SK-N-SH (cell line): ENCODE data around the gene CNTNAP2. TPM values are rescaled to one million over a fixed set of nuclear protein-coding genes. Genes with fewer than 3 reads are reported as not detected.
A peak's percentile ranks its signal among the peaks of the same experiment; 100 is the strongest.

ENCODE experiments used
- CTCF ChIA-PET: fragments of 300-600, 350-600 bp; formaldehyde crosslinking; extraction: SDS; loops from one replicate; lab custom pipeline; 2021; lab: Yijun Ruan, JAX
- POLR2A ChIA-PET: fragments of 350-600 bp; sonication (Branson Sonifier 250); formaldehyde crosslinking; extraction: SDS; loops from one replicate; lab custom pipeline; 2020; ENCODE audit warnings: antibody characterized with exemption, inconsistent platforms; lab: Yijun Ruan, JAX
- DNase-seq: peaks from one replicate; pipeline ENCODE4 v3.0.0; 2012
- H2AFZ ChIP-seq: fragments of 200-600 bp; sonication (generic); 2 replicates; pipeline ENCODE4 v1.8.1; 2016; ENCODE audit warnings: antibody characterized with exemption, mild to moderate bottlenecking, low read depth
- H3F3A ChIP-seq: fragments of 200-600 bp; sonication (generic); replicated peaks from 2 replicates; pipeline ENCODE3; 2016; ENCODE audit warnings: antibody characterized with exemption, mild to moderate bottlenecking; ENCODE audit not compliant: insufficient read depth
- H3K27ac ChIP-seq, 2 experiments: fragments of 200-500 bp in 1 of 2; fragments of 200-600 bp in 1 of 2; sonication (Bioruptor generic) in 1 of 2; sonication (generic), shearing (Covaris generic) in 1 of 2; 2 replicates each; pipeline versions ENCODE4 v1.5.1 to v1.6.1; 2014 to 2016; ENCODE audit warnings: low read depth in 2 of 2, inconsistent platforms in 1 of 2, low read length in 1 of 2, mild to moderate bottlenecking in 1 of 2, mixed read lengths in 1 of 2
- H3K27me3 ChIP-seq: fragments of 200-600 bp; sonication (generic), shearing (Covaris generic); 2 replicates; pipeline ENCODE4 v1.6.1; 2016; ENCODE audit warnings: mixed run types; ENCODE audit not compliant: insufficient read depth
- H3K36me3 ChIP-seq, 2 experiments: fragments of 200-500 bp in 1 of 2; fragments of 200-600 bp in 1 of 2; sonication (Bioruptor generic) in 1 of 2; sonication (generic) in 1 of 2; replicated peaks in 1 of 2; 2 replicates each; pipeline versions ENCODE3 to v1.5.1; 2014 to 2016; ENCODE audit warnings: low read length in 1 of 2, mild to moderate bottlenecking in 1 of 2; ENCODE audit not compliant: insufficient read depth in 2 of 2, control insufficient read depth in 1 of 2
- H3K4me1 ChIP-seq, 2 experiments: fragments of 200-500 bp in 1 of 2; fragments of 200-600 bp in 1 of 2; sonication (Bioruptor generic) in 1 of 2; sonication (generic), shearing (Covaris generic) in 1 of 2; 2 replicates each; pipeline versions ENCODE4 v1.5.1 to v1.6.1; 2014 to 2016; ENCODE audit warnings: low read depth in 1 of 2, low read length in 1 of 2, mixed run types in 1 of 2; ENCODE audit not compliant: insufficient read depth in 2 of 2, control insufficient read depth in 1 of 2
- H3K4me2 ChIP-seq: fragments of 200-600 bp; sonication (generic), shearing (Covaris generic); 2 replicates; pipeline ENCODE4 v1.6.1; 2017; ENCODE audit warnings: mixed run types
- H3K4me3 ChIP-seq, 2 experiments: fragments of 200-500 bp in 1 of 2; fragments of 200-600 bp in 1 of 2; sonication (Bioruptor generic) in 1 of 2; sonication (generic), shearing (Covaris generic) in 1 of 2; 2 replicates each; pipeline versions ENCODE4 v1.5.1 to v1.8.1; 2014 to 2016; ENCODE audit warnings: low read depth in 2 of 2, inconsistent platforms in 1 of 2, low read length in 1 of 2, mild to moderate bottlenecking in 1 of 2, mixed read lengths in 1 of 2, moderate library complexity in 1 of 2
- H3K79me2 ChIP-seq: fragments of 200-600 bp; sonication (generic); 2 replicates; pipeline ENCODE4 v1.8.1; 2017; ENCODE audit warnings: mild to moderate bottlenecking; ENCODE audit not compliant: insufficient read depth
- H3K9ac ChIP-seq: fragments of 200-600 bp; sonication (generic); 2 replicates; pipeline ENCODE4 v1.6.1; 2017; ENCODE audit warnings: mixed run types
- H3K9me2 ChIP-seq: fragments of 200-600 bp; sonication (generic); 2 replicates; pipeline ENCODE4 v1.6.1; 2017; ENCODE audit warnings: mixed run types
- H3K9me3 ChIP-seq: fragments of 200-600 bp; sonication (generic); 2 replicates; pipeline ENCODE4 v1.6.1; 2017; ENCODE audit warnings: mixed run types, mild to moderate bottlenecking, moderate library complexity
- H4K20me1 ChIP-seq: fragments of 200-600 bp; sonication (generic); 2 replicates; pipeline ENCODE4 v1.6.1; 2017; ENCODE audit warnings: mild to moderate bottlenecking, mixed run types; ENCODE audit not compliant: insufficient read depth
- EP300 ChIP-seq, 2 experiments: IDR thresholded peaks; 2 replicates each; pipeline versions ENCODE4 v1.4.0 to v1.6.1; 2012; ENCODE audit warnings: borderline replicate concordance in 1 of 2, low read depth in 1 of 2, low read length in 1 of 2
- FOXJ3 ChIP-seq: sonication (generic); formaldehyde crosslinking; IDR thresholded peaks from 2 replicates; pipeline ENCODE4 v1.5.1; 2020; ENCODE audit warnings: mild to moderate bottlenecking, missing genetic modification reagents
- GABPA ChIP-seq: IDR thresholded peaks from 2 replicates; pipeline ENCODE4 v1.4.0; 2012; ENCODE audit warnings: low read depth, mild to moderate bottlenecking
- MXI1 ChIP-seq: IDR thresholded peaks from 2 replicates; pipeline ENCODE4 v1.6.1; 2012; ENCODE audit warnings: mild to moderate bottlenecking, low read depth, low read length, improper control_type of control experiment
- NFIC ChIP-seq: IDR thresholded peaks from 2 replicates; pipeline ENCODE4 v1.4.0; 2012; ENCODE audit warnings: borderline replicate concordance
- RAD21 ChIP-seq: IDR thresholded peaks from 2 replicates; pipeline ENCODE4 v1.6.1; 2012; ENCODE audit warnings: mild to moderate bottlenecking, low read length
- RFX5 ChIP-seq: IDR thresholded peaks from 2 replicates; pipeline ENCODE4 v1.6.1; 2012; ENCODE audit warnings: mild to moderate bottlenecking, improper control_type of control experiment, low read length
- SIN3A ChIP-seq: IDR thresholded peaks from 2 replicates; pipeline ENCODE4 v1.6.1; 2012; ENCODE audit warnings: low read depth, mild to moderate bottlenecking, low read length, moderate library complexity, borderline replicate concordance
- SMC3 ChIP-seq: IDR thresholded peaks from 2 replicates; pipeline ENCODE4 v1.6.1; 2012; ENCODE audit warnings: low read depth, low read length, improper control_type of control experiment
- TEAD4 ChIP-seq: IDR thresholded peaks from 2 replicates; pipeline ENCODE4 v1.4.0; 2012; ENCODE audit warnings: mild to moderate bottlenecking, borderline replicate concordance; ENCODE audit not compliant: insufficient read depth
- YY1 ChIP-seq: IDR thresholded peaks from 2 replicates; pipeline ENCODE4 v1.4.0; 2012; ENCODE audit warnings: low read depth, mild to moderate bottlenecking
- WGBS: methylation state at CpG from one replicate; pipeline ENCODE4 v1.1.6; 2017; ENCODE audit warnings: low lambda C conversion rate; 5-methylcytosine and 5-hydroxymethylcytosine counted together
- polyA plus RNA-seq, 3 experiments: library from polyadenylated mRNA; depleted of rRNA; stranded (reverse); fragments of >200 nt; gene quantifications; 2 replicates each; pipeline ENCODE4 v1.2.3, GENCODE V29; 2012
- TF ChIP-seq, protein P1 (sequence below): fragments of 200-600 bp; sonication (generic); IDR thresholded peaks from 2 replicates; pipeline ENCODE4 v1.6.1; 2017; ENCODE audit warnings: antibody characterized with exemption, mild to moderate bottlenecking, moderate library complexity
- TF ChIP-seq, protein P2 (sequence below): fragments of 150-350 bp; IDR thresholded peaks from 2 replicates; pipeline ENCODE4 v1.6.1; 2016; ENCODE audit warnings: mild to moderate bottlenecking, low read depth, low read length
- TF ChIP-seq, protein P3 (sequence below): IDR thresholded peaks from 2 replicates; pipeline ENCODE4 v1.4.0; 2012; ENCODE audit warnings: low read depth, borderline replicate concordance
- TF ChIP-seq, protein P4 (sequence below): IDR thresholded peaks from 2 replicates; pipeline ENCODE4; 2012
- TF ChIP-seq, protein P5 (sequence below): IDR thresholded peaks from 2 replicates; pipeline ENCODE4 v1.4.0; 2012; ENCODE audit warnings: low read depth

The CNTNAP2 gene
- polyA plus RNA-seq, 1 of the 3 experiments (the other 2 are of a cell fraction) = 3.4 TPM

DNA sequence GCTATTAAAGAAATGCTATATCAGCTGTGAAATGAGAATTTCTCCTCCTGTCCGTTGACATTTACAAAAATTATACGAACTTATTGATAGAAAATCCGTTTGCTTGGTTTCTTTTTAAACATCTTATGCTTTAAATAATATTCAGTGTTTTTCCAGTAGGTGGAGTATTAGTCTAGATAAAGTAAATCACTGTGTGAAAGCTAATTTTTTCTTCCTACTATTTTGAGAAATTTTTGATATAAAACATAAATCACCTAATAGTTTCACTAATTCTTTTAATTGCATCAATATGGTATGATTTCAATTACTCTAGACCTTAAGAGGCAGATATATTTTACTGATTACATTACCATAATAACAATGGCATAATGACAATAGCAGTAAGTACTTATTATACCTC lies 2138.7 kb downstream of the CNTNAP2 start:
- no peak for DNase-seq
- H3K27me3 ChIP-seq = no peaks in the 10 kb centered on the region
- 25% methylated on average over 3 of the region's 3 CpGs for WGBS
- peak overlapping the region; percentile 62; the same call in 1 of the 2 replicates for H2AFZ ChIP-seq
- H3K4me3 ChIP-seq = no peak overlapping the region; a peak in 1 of 4 replicates
- H3K36me3 ChIP-seq = no peaks in the 10 kb centered on the region
- H3K79me2 ChIP-seq = no peaks in the 10 kb centered on the region
- H3F3A ChIP-seq = no peaks in the 10 kb centered on the region
- H3K9me2 ChIP-seq = no peaks in the 10 kb centered on the region
- TF ChIP-seq SIN3A (no peak), YY1 (no peak), RAD21 (0 out of 2 replicates have a peak, but pooled peaks have one; percentile 11)
- TF ChIP-seq, protein P1, sequence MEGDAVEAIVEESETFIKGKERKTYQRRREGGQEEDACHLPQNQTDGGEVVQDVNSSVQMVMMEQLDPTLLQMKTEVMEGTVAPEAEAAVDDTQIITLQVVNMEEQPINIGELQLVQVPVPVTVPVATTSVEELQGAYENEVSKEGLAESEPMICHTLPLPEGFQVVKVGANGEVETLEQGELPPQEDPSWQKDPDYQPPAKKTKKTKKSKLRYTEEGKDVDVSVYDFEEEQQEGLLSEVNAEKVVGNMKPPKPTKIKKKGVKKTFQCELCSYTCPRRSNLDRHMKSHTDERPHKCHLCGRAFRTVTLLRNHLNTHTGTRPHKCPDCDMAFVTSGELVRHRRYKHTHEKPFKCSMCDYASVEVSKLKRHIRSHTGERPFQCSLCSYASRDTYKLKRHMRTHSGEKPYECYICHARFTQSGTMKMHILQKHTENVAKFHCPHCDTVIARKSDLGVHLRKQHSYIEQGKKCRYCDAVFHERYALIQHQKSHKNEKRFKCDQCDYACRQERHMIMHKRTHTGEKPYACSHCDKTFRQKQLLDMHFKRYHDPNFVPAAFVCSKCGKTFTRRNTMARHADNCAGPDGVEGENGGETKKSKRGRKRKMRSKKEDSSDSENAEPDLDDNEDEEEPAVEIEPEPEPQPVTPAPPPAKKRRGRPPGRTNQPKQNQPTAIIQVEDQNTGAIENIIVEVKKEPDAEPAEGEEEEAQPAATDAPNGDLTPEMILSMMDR = peak; percentile 65
- TF ChIP-seq, all 33 proteins: peak for 2
- Histone ChIP-seq H3K9me3 (no peaks in the 10 kb centered on the region), H4K20me1 (no peaks in the 10 kb centered on the region), H3K4me1 (no peaks in the 10 kb centered on the region; a peak in 1 of 4 replicates), H3K4me2 (peak overlapping the region; percentile 49; the same call in 1 of the 2 replicates), H3K9ac (no peak overlapping the region), H3K27ac (no peak overlapping the region)
- CTCF ChIA-PET = interaction anchor here (0.5 to 3.4 kb wide), 10 partner anchors 9 to 826 kb away, joined by 3 to 22 read pairs (median 3); no protein-coding TSS in a partner anchor
- POLR2A ChIA-PET = no interaction called here

DNA sequence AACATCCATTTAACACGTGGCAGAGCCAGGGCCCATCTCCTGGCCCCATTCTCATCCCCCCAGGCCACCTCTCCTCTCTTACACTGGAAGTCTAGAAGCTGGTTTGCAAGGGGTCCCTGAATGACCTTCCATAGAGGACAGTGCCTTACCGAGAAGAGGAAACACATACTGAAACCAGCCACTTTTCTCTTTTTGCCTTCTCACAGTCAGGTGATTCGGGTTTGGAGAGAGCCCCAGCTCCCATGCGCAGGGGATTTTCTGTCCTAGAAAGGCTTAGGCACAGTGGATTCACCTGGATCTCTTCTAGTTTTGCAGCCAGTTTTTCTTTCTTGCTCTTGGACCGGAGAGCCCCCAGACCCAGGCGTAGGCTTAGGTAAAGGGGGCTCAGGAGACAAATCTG lies 2139.8 kb downstream of the CNTNAP2 start:
- ChIA-PET CTCF (interaction anchor here (1.0 to 3.4 kb wide), 4 partner anchors 8 to 29 kb away, joined by 3 to 22 read pairs (median 5); no protein-coding TSS in a partner anchor), POLR2A (no interaction called here)
- Histone ChIP-seq H3K4me3 (no peak overlapping the region), H3K4me2 (no peak overlapping the region), H3K79me2 (no peaks in the 10 kb centered on the region), H3F3A (no peaks in the 10 kb centered on the region), H4K20me1 (no peaks in the 10 kb centered on the region), H3K4me1 (peaks cover 0 to under 1% of the 10 kb centered on the region in 2 experiments; a peak in 2 of 4 replicates), H2AFZ (no peak overlapping the region), H3K27ac (no peak overlapping the region), H3K27me3 (no peaks in the 10 kb centered on the region), H3K9me2 (no peaks in the 10 kb centered on the region), H3K9me3 (no peaks in the 10 kb centered on the region), H3K36me3 (no peaks in the 10 kb centered on the region), H3K9ac (no peak overlapping the region)
- TF ChIP-seq, protein P2, sequence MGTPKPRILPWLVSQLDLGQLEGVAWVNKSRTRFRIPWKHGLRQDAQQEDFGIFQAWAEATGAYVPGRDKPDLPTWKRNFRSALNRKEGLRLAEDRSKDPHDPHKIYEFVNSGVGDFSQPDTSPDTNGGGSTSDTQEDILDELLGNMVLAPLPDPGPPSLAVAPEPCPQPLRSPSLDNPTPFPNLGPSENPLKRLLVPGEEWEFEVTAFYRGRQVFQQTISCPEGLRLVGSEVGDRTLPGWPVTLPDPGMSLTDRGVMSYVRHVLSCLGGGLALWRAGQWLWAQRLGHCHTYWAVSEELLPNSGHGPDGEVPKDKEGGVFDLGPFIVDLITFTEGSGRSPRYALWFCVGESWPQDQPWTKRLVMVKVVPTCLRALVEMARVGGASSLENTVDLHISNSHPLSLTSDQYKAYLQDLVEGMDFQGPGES = no peak
- TF ChIP-seq TEAD4 (no peak), GABPA (no peak), FOXJ3 (CRISPR knock-in tag) (no peak), NFIC (no peak), SMC3 (no peak), RFX5 (no peak), EP300 (IDR thresholded peaks at IDR 0.05; ENCODE audit: borderline replicate concordance in 1 of 2, low read depth in 1 of 2, low read length in 1 of 2) (no peak), MXI1 (no peak)
- TF ChIP-seq, protein P3, sequence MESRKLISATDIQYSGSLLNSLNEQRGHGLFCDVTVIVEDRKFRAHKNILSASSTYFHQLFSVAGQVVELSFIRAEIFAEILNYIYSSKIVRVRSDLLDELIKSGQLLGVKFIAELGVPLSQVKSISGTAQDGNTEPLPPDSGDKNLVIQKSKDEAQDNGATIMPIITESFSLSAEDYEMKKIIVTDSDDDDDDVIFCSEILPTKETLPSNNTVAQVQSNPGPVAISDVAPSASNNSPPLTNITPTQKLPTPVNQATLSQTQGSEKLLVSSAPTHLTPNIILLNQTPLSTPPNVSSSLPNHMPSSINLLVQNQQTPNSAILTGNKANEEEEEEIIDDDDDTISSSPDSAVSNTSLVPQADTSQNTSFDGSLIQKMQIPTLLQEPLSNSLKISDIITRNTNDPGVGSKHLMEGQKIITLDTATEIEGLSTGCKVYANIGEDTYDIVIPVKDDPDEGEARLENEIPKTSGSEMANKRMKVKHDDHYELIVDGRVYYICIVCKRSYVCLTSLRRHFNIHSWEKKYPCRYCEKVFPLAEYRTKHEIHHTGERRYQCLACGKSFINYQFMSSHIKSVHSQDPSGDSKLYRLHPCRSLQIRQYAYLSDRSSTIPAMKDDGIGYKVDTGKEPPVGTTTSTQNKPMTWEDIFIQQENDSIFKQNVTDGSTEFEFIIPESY = no peak
- TF ChIP-seq, protein P4, sequence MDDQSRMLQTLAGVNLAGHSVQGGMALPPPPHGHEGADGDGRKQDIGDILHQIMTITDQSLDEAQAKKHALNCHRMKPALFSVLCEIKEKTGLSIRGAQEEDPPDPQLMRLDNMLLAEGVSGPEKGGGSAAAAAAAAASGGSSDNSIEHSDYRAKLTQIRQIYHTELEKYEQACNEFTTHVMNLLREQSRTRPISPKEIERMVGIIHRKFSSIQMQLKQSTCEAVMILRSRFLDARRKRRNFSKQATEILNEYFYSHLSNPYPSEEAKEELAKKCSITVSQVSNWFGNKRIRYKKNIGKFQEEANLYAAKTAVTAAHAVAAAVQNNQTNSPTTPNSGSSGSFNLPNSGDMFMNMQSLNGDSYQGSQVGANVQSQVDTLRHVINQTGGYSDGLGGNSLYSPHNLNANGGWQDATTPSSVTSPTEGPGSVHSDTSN = no peak
- TF ChIP-seq, protein P5, sequence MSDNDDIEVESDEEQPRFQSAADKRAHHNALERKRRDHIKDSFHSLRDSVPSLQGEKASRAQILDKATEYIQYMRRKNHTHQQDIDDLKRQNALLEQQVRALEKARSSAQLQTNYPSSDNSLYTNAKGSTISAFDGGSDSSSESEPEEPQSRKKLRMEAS = no peak
- WGBS = 64% methylated on average over 6 of the region's 6 CpGs
- no peak for DNase-seq
